Measurements from ENCODE around the gene THAP10. TPM values are rescaled to one million over a fixed set of nuclear protein-coding genes. Genes with fewer than 3 reads are reported as not detected.

The THAP10 gene
- total and polyA plus RNA-seq, 2 experiments from 2014 or later: 5.9 to 6.4 TPM

GRCh38 chr15:70835415-70835814, 56.8 kb downstream of the THAP10 start:
- Histone ChIP-seq H3K4me2 (ENCODE audit: unreplicated experiment) (no peak overlapping the region), H3K4me3 (no peak overlapping the region), H3K27me3 (replicated peaks; ENCODE audit: insufficient read depth) (no peaks in the 10 kb centered on the region), H3K9ac (no peak overlapping the region), H3K36me3 (ENCODE audit: low read depth) (peaks cover 22% of the 10 kb centered on the region), H3K4me1 (ENCODE audit: insufficient read depth) (peaks cover 19% of the 10 kb centered on the region), H4K20me1 (ENCODE audit: insufficient read depth) (no peaks in the 10 kb centered on the region), H3F3A (ENCODE audit: insufficient read depth) (peaks cover 58% of the 10 kb centered on the region), H2AFZ (no peak overlapping the region), H3K9me2 (ENCODE audit: insufficient read depth) (no peaks in the 10 kb centered on the region), H3K79me2 (ENCODE audit: insufficient read depth) (peaks cover 60% of the 10 kb centered on the region), H3K9me3 (ENCODE audit: low read depth) (no peaks in the 10 kb centered on the region), H3K27ac (peak overlapping the region; percentile 41)
- DNase-seq: peak; percentile 64
- TF ChIP-seq EZH2 (IDR thresholded peaks at IDR 0.05; ENCODE audit: insufficient read depth, poor library complexity, severe bottlenecking): no peak
- in situ Hi-C loops (cut with MboI): no loop called here
- WGBS, 2 experiments (ENCODE audit: low coverage in 1 of 2, low lambda C conversion rate in 2 of 2, missing lambda C conversion rate in 2 of 2): 22 to 32% methylated on average over 6 of the region's 6 CpGs

DNA sequence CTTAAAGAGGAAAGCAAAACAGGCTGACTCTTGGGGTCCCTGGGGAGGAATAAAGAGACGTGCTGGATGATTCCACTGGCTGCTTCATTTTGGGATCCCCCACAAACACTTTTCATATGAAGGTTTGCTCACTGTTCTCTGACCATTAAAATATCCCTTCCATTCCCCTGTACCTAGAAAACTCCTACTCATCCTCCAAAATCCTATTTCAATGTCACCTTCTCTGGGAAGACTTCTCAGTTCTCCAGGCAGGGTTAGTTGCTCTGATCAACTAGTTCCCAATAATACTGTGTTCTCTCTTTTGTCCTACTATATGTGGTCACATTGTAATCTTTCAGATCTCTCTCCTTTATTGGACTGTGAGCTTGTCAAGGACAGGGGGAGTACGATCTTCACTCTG, 57.2 kb downstream of the THAP10 start:
- 41 to 45% methylated on average over 2 of the region's 2 CpGs for WGBS, 2 experiments (ENCODE audit: low coverage in 1 of 2, low lambda C conversion rate in 2 of 2, missing lambda C conversion rate in 2 of 2)
- Histone ChIP-seq H3K9ac (no peak overlapping the region), H3K27ac (peak overlapping the region; percentile 41), H3K36me3 (ENCODE audit: low read depth) (peaks cover 23% of the 10 kb centered on the region), H3K27me3 (replicated peaks; ENCODE audit: insufficient read depth) (no peaks in the 10 kb centered on the region), H2AFZ (no peak overlapping the region), H3F3A (ENCODE audit: insufficient read depth) (peaks cover 57% of the 10 kb centered on the region), H3K4me1 (ENCODE audit: insufficient read depth) (peaks cover 22% of the 10 kb centered on the region), H3K4me2 (ENCODE audit: unreplicated experiment) (no peak overlapping the region), H3K4me3 (no peak overlapping the region), H3K9me3 (ENCODE audit: low read depth) (no peaks in the 10 kb centered on the region), H3K79me2 (ENCODE audit: insufficient read depth) (peaks cover 63% of the 10 kb centered on the region), H3K9me2 (ENCODE audit: insufficient read depth) (no peaks in the 10 kb centered on the region), H4K20me1 (ENCODE audit: insufficient read depth) (no peaks in the 10 kb centered on the region)
- no peak for DNase-seq
- in situ Hi-C loops (cut with MboI): no loop called here
- TF ChIP-seq EZH2phosphoT487 (IDR thresholded peaks at IDR 0.05; ENCODE audit: insufficient read depth, low read depth) (no peak), EZH2 (IDR thresholded peaks at IDR 0.05; ENCODE audit: insufficient read depth, poor library complexity, severe bottlenecking) (no peak)

- peaks cover 30% of the 10 kb centered on the region for H3K4me1 ChIP-seq (ENCODE audit: insufficient read depth)
- H3K9ac ChIP-seq: peak overlapping the region; percentile 31; the same call in 1 of the 2 replicates
- no peak overlapping the region for H2AFZ ChIP-seq
- TF ChIP-seq EZH2phosphoT487 (IDR thresholded peaks at IDR 0.05; ENCODE audit: insufficient read depth, low read depth) (no peak), EZH2 (IDR thresholded peaks at IDR 0.05; ENCODE audit: insufficient read depth, poor library complexity, severe bottlenecking) (no peak)
- peaks cover 50% of the 10 kb centered on the region for H3F3A ChIP-seq (ENCODE audit: insufficient read depth)
- H3K36me3 ChIP-seq (ENCODE audit: low read depth): peaks cover 23% of the 10 kb centered on the region
- peaks cover 63% of the 10 kb centered on the region for H3K79me2 ChIP-seq (ENCODE audit: insufficient read depth)
- H3K9me3 ChIP-seq (ENCODE audit: low read depth): no peaks in the 10 kb centered on the region
- no peaks in the 10 kb centered on the region for H4K20me1 ChIP-seq (ENCODE audit: insufficient read depth)
- WGBS, 2 experiments (ENCODE audit: low coverage in 1 of 2, low lambda C conversion rate in 2 of 2, missing lambda C conversion rate in 2 of 2): 63 to 65% methylated on average over 9 of the region's 9 CpGs
- DNase-seq: peak; percentile 76
- H3K4me3 ChIP-seq: 0 out of 2 replicates have a peak overlapping the region, but pooled peaks have one; percentile 10
- no peaks in the 10 kb centered on the region for H3K27me3 ChIP-seq (replicated peaks; ENCODE audit: insufficient read depth)
- H3K4me2 ChIP-seq (ENCODE audit: unreplicated experiment): peak overlapping the region; percentile 57
- in situ Hi-C loops (cut with MboI): no loop called here
- no peaks in the 10 kb centered on the region for H3K9me2 ChIP-seq (ENCODE audit: insufficient read depth)
- peak overlapping the region; percentile 65 for H3K27ac ChIP-seq
Measured at GRCh38 chr15:70833861-70834765, 58.1 kb downstream of the THAP10 start.

DNA sequence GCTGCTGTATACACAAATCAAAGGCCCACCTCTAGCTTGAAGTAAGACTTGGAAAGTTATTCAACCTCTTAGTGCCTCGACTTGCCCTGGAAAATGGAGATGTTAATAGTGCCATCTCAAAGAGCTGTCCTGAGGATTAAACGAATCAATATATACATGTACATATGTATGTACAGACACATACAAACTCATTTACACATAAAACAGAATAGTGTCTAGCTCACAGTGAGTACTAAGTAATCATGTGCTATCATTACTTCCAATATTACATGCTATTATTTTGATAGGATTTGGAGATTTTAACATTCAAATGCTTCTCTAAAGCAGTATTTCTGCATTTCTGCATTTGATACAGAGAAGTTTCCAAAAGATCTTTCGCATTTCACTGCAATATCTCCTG, 58.8 kb downstream of the THAP10 start:
- TF ChIP-seq EZH2 (IDR thresholded peaks at IDR 0.05; ENCODE audit: insufficient read depth, poor library complexity, severe bottlenecking) (no peak), EZH2phosphoT487 (IDR thresholded peaks at IDR 0.05; ENCODE audit: insufficient read depth, low read depth) (no peak)
- H3K4me2 ChIP-seq (ENCODE audit: unreplicated experiment): peak overlapping the region; percentile 57
- H3K9me3 ChIP-seq (ENCODE audit: low read depth): no peaks in the 10 kb centered on the region
- H3K4me1 ChIP-seq (ENCODE audit: insufficient read depth): peaks cover 36% of the 10 kb centered on the region
- no peaks in the 10 kb centered on the region for H4K20me1 ChIP-seq (ENCODE audit: insufficient read depth)
- DNase-seq: no peak
- H3K9ac ChIP-seq: peak overlapping the region; percentile 31; the same call in 1 of the 2 replicates
- H3K4me3 ChIP-seq: 0 out of 2 replicates have a peak overlapping the region, but pooled peaks have one; percentile 10
- in situ Hi-C loops (cut with MboI): no loop called here
- peaks cover 23% of the 10 kb centered on the region for H3K36me3 ChIP-seq (ENCODE audit: low read depth)
- H3F3A ChIP-seq (ENCODE audit: insufficient read depth): peaks cover 48% of the 10 kb centered on the region
- WGBS, 2 experiments (ENCODE audit: low coverage in 1 of 2, low lambda C conversion rate in 2 of 2, missing lambda C conversion rate in 2 of 2): 89 to 91% methylated on average over 3 of the region's 3 CpGs
- no peak overlapping the region for H2AFZ ChIP-seq
- peak overlapping the region; percentile 65 for H3K27ac ChIP-seq
- H3K27me3 ChIP-seq (replicated peaks; ENCODE audit: insufficient read depth): no peaks in the 10 kb centered on the region
- peaks cover 63% of the 10 kb centered on the region for H3K79me2 ChIP-seq (ENCODE audit: insufficient read depth)
- H3K9me2 ChIP-seq (ENCODE audit: insufficient read depth): no peaks in the 10 kb centered on the region
